LNCaP clone FGC (cell line): ENCODE data around the gene TTC31.

Experiments used
- DNase-seq: peaks from one replicate; pipeline ENCODE4 v3.0.0-alpha.2; 2011; ENCODE audit warnings: low read depth
- H3K4me3 ChIP-seq: 2 replicates; pipeline ENCODE4 v1.5.1; 2011; ENCODE audit warnings: mild to moderate bottlenecking, low read depth, low read length, control low read depth
- CTCF ChIP-seq: IDR thresholded peaks from 2 replicates; pipeline ENCODE4 v1.5.1; 2012; ENCODE audit warnings: mild to moderate bottlenecking; ENCODE audit not compliant: control insufficient read depth, insufficient read depth; ENCODE audit errors: extremely low read depth

TTC31 gene

GRCh38 chr2:74512744-74513604, 30.1 kb downstream of the TTC31 start:
- TF ChIP-seq CTCF: no peak
- DNase-seq: no peak
- no peak overlapping the region for H3K4me3 ChIP-seq

- TF ChIP-seq CTCF: no peak
- no peak overlapping the region for H3K4me3 ChIP-seq
- DNase-seq: no peak
Observed at GRCh38 chr2:74513605-74514367, 30.9 kb downstream of the TTC31 start.

- H3K4me3 ChIP-seq: no peak within 1 kb of the TSS
- DNase-seq: no peak
Observed at GRCh38 chr2:74514368-74515270, 31.7 kb downstream of the TTC31 start, which contains the start of gene TLX2. Gene TLX2 (plus strand): TSS chr2:74514450. CDS start chr2:74514807, 357 bp downstream.

GRCh38 chr2:74515271-74515980, 32.5 kb downstream of the TTC31 start:
- DNase-seq: no peak
- no peak overlapping the region for H3K4me3 ChIP-seq
- no peak for TF ChIP-seq CTCF

More at GRCh38 chr2:74514368-74515270, 31.7 kb downstream of the TTC31 start, which contains the start of gene TLX2:
- TF ChIP-seq CTCF: no peak

- TF ChIP-seq CTCF: no peak
- no peak overlapping the region for H3K4me3 ChIP-seq
- DNase-seq: no peak
Observed at GRCh38 chr2:74515981-74516633, 33.2 kb downstream of the TTC31 start.
